ENCODE data around the gene TSPAN8. TPM values are rescaled to one million over a fixed set of nuclear protein-coding genes. Genes with fewer than 3 reads are reported as not detected.

Gene TSPAN8
- polyA plus RNA-seq, 3 donors = 22.3 to 38.5 (median 25.2) TPM

Other genes with a start within 250 kb of the TSPAN8 start
- gene PTPRR, start 237.3 kb downstream of the TSPAN8 start, polyA plus RNA-seq = 1 to 10 TPM in 1 of 3 donors, under 1 TPM in 2; 0.08 to 1.1 (median 0.21) TPM

Data from adipose tissue (tissue), 3 donors.